Measurements from ENCODE around the gene FBXO48. TPM values are rescaled to one million over a fixed set of nuclear protein-coding genes. Genes with fewer than 3 reads are reported as not detected.

Gene FBXO48
- polyA plus RNA-seq, 1 of the 3 experiments (the other 2 are of a cell fraction) = 0.30 TPM

GRCh38 chr2:68436270-68436669 is 30.8 kb downstream of the FBXO48 start:
- H3K27ac ChIP-seq (ENCODE audit: low read depth in 2 of 2, low read length in 1 of 2) = no peak overlapping the region
- H3K27me3 ChIP-seq (ENCODE audit: insufficient read depth) = no peaks in the 10 kb centered on the region
- H3K9me3 ChIP-seq = no peaks in the 10 kb centered on the region
- no peak overlapping the region for H3K4me2 ChIP-seq
- no peak for TF ChIP-seq TAF1 (IDR thresholded peaks at IDR 0.05; ENCODE audit: borderline replicate concordance, low read depth, low read length)
- no peak for TF ChIP-seq ELF1 (IDR thresholded peaks at IDR 0.05)
- TF ChIP-seq, protein P1, sequence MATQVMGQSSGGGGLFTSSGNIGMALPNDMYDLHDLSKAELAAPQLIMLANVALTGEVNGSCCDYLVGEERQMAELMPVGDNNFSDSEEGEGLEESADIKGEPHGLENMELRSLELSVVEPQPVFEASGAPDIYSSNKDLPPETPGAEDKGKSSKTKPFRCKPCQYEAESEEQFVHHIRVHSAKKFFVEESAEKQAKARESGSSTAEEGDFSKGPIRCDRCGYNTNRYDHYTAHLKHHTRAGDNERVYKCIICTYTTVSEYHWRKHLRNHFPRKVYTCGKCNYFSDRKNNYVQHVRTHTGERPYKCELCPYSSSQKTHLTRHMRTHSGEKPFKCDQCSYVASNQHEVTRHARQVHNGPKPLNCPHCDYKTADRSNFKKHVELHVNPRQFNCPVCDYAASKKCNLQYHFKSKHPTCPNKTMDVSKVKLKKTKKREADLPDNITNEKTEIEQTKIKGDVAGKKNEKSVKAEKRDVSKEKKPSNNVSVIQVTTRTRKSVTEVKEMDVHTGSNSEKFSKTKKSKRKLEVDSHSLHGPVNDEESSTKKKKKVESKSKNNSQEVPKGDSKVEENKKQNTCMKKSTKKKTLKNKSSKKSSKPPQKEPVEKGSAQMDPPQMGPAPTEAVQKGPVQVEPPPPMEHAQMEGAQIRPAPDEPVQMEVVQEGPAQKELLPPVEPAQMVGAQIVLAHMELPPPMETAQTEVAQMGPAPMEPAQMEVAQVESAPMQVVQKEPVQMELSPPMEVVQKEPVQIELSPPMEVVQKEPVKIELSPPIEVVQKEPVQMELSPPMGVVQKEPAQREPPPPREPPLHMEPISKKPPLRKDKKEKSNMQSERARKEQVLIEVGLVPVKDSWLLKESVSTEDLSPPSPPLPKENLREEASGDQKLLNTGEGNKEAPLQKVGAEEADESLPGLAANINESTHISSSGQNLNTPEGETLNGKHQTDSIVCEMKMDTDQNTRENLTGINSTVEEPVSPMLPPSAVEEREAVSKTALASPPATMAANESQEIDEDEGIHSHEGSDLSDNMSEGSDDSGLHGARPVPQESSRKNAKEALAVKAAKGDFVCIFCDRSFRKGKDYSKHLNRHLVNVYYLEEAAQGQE (IDR thresholded peaks at IDR 0.05; ENCODE audit: low read depth, low read length) = no peak
- TF ChIP-seq SMC3 (IDR thresholded peaks at IDR 0.05; ENCODE audit: low read depth, low read length) = no peak
- no peak for TF ChIP-seq NFIC (IDR thresholded peaks at IDR 0.05; ENCODE audit: borderline replicate concordance)
- no peak for TF ChIP-seq CHD2 (IDR thresholded peaks at IDR 0.05; ENCODE audit: low read length, partially characterized antibody)
- H4K20me1 ChIP-seq (ENCODE audit: insufficient read depth) = no peaks in the 10 kb centered on the region
- no peak overlapping the region for H3K9ac ChIP-seq
- H3F3A ChIP-seq (replicated peaks; ENCODE audit: insufficient read depth) = no peaks in the 10 kb centered on the region
- peaks cover 0 to 3% of the 10 kb centered on the region in 2 experiments; a peak in 1 of 4 replicates for H3K4me1 ChIP-seq (ENCODE audit: control insufficient read depth in 1 of 2, insufficient read depth in 2 of 2, low read depth in 1 of 2, low read length in 1 of 2)
- no peaks in the 10 kb centered on the region for H3K36me3 ChIP-seq (replicated peaks in 1 of 2; ENCODE audit: control insufficient read depth in 1 of 2, insufficient read depth in 2 of 2, low read length in 1 of 2)
- no peaks in the 10 kb centered on the region for H3K9me2 ChIP-seq
- H2AFZ ChIP-seq (ENCODE audit: low read depth) = no peak overlapping the region
- H3K4me3 ChIP-seq (ENCODE audit: low read depth in 2 of 2, low read length in 1 of 2) = no peak overlapping the region
- ChIA-PET CTCF (no interaction called here), POLR2A (no interaction called here)
- no peaks in the 10 kb centered on the region for H3K79me2 ChIP-seq (ENCODE audit: insufficient read depth)
- 54% methylated on average over 4 of the region's 4 CpGs for WGBS (ENCODE audit: low lambda C conversion rate)
- no peak for DNase-seq

DNA sequence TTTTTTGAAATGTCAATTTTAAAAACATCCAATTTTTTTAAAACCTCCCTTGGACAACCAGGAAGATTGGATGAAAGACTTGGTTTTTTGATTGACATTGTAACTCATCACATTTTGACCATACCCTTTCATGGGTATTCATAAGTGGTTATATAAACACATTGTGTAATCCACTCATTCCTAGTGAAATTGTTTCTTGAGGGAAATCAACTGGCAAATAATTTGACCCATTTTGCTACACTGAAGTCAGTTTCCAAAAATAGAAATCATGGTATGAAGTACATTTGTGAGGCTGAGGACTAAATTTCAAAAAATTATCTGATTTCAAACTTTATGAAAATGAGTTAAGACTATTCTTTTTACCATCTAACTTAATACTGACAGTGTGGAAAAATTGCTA is 31.5 kb downstream of the FBXO48 start:
- DNase-seq = no peak
- H3K4me2 ChIP-seq = no peak overlapping the region
- peaks cover 0 to 3% of the 10 kb centered on the region in 2 experiments; a peak in 1 of 4 replicates for H3K4me1 ChIP-seq (ENCODE audit: control insufficient read depth in 1 of 2, insufficient read depth in 2 of 2, low read depth in 1 of 2, low read length in 1 of 2)
- H2AFZ ChIP-seq (ENCODE audit: low read depth) = no peak overlapping the region
- no peaks in the 10 kb centered on the region for H3K9me2 ChIP-seq
- no peak overlapping the region for H3K9ac ChIP-seq
- ChIA-PET CTCF (no interaction called here), POLR2A (no interaction called here)
- H3K4me3 ChIP-seq (ENCODE audit: low read depth in 2 of 2, low read length in 1 of 2) = no peak overlapping the region
- H4K20me1 ChIP-seq (ENCODE audit: insufficient read depth) = no peaks in the 10 kb centered on the region
- no peaks in the 10 kb centered on the region for H3K36me3 ChIP-seq (replicated peaks in 1 of 2; ENCODE audit: control insufficient read depth in 1 of 2, insufficient read depth in 2 of 2, low read length in 1 of 2)
- no peaks in the 10 kb centered on the region for H3K9me3 ChIP-seq
- no peak overlapping the region for H3K27ac ChIP-seq (ENCODE audit: low read depth in 2 of 2, low read length in 1 of 2)
- TF ChIP-seq GABPA (IDR thresholded peaks at IDR 0.05; ENCODE audit: low read depth) (no peak), USF2 (IDR thresholded peaks at IDR 0.05; ENCODE audit: borderline replicate concordance, low read depth, low read length) (no peak), GATA2 (CRISPR knock-in tag; IDR thresholded peaks at IDR 0.05) (no peak), CHD2 (IDR thresholded peaks at IDR 0.05; ENCODE audit: low read length, partially characterized antibody) (no peak), TAF1 (IDR thresholded peaks at IDR 0.05; ENCODE audit: borderline replicate concordance, low read depth, low read length) (no peak)
- no peaks in the 10 kb centered on the region for H3K79me2 ChIP-seq (ENCODE audit: insufficient read depth)
- H3K27me3 ChIP-seq (ENCODE audit: insufficient read depth) = no peaks in the 10 kb centered on the region
- H3F3A ChIP-seq (replicated peaks; ENCODE audit: insufficient read depth) = no peaks in the 10 kb centered on the region

Data from SK-N-SH (cell line).